H1 (cell line): ENCODE results near the gene SLIT3. TPM values are rescaled to one million over a fixed set of nuclear protein-coding genes. Genes with fewer than 3 reads are reported as not detected.

Experiments used
- CTCF ChIA-PET: fragments of 300-600 bp; sonication (Branson Sonifier 250); formaldehyde crosslinking; loops from one replicate; lab custom pipeline; 2021; ENCODE audit not compliant: partially characterized antibody; lab: Charles Lee
- POLR2A ChIA-PET: fragments of 300-600 bp; sonication (Branson Sonifier 250); formaldehyde crosslinking; loops from one replicate; lab custom pipeline; 2021; ENCODE audit warnings: inconsistent platforms; ENCODE audit not compliant: partially characterized antibody; lab: Charles Lee
- DNase-seq, 2 experiments: peaks; one replicate each; pipeline versions ENCODE4 v3.0.0 to v3.0.0-alpha.2; 2010 to 2022; ENCODE audit warnings: low spot score in 2 of 2, low read depth in 1 of 2, mixed read lengths in 1 of 2
- FAIRE-seq: peaks from 2 replicates; lab custom pipeline; 2011; peaks lifted over from hg19 to GRCh38; lab: Jason Lieb, UNC
- H2AFZ ChIP-seq: 2 replicates; pipeline ENCODE4 v1.8.1; 2012; ENCODE audit warnings: low read length, inconsistent platforms
- H2AK5ac ChIP-seq: 2 replicates; pipeline ENCODE4 v1.6.1; 2013; ENCODE audit warnings: low read depth, low read length
- H2BK120ac ChIP-seq: replicated peaks from 2 replicates; pipeline ENCODE3; 2013; ENCODE audit warnings: low read depth, low read length, inconsistent platforms
- H2BK12ac ChIP-seq: 2 replicates; pipeline ENCODE4 v1.6.1; 2013; ENCODE audit warnings: low read depth, low read length
- H2BK15ac ChIP-seq: 2 replicates; pipeline ENCODE4 v1.6.1; 2013; ENCODE audit warnings: low read length
- H2BK20ac ChIP-seq: 2 replicates; pipeline ENCODE4 v1.6.1; 2013; ENCODE audit warnings: low read length
- H2BK5ac ChIP-seq: 2 replicates; pipeline ENCODE4 v1.6.1; 2013; ENCODE audit warnings: low read depth, low read length
- H3K14ac ChIP-seq: 2 replicates; pipeline ENCODE4 v1.6.1; 2013; ENCODE audit warnings: inconsistent platforms; ENCODE audit not compliant: insufficient read length
- H3K18ac ChIP-seq: 2 replicates; pipeline ENCODE4 v1.6.1; 2013; ENCODE audit warnings: low read length; ENCODE audit errors: extremely low read depth
- H3K23ac ChIP-seq: 2 replicates; pipeline ENCODE4 v1.6.1; 2013; ENCODE audit warnings: inconsistent platforms; ENCODE audit not compliant: insufficient read length
- H3K23me2 ChIP-seq: 2 replicates; pipeline ENCODE4 v1.6.1; 2013; ENCODE audit warnings: low read depth, low read length
- H3K27ac ChIP-seq: 2 replicates; pipeline ENCODE4 v1.6.1; 2011; ENCODE audit warnings: low read depth, low read length, inconsistent platforms
- H3K27me3 ChIP-seq, 4 experiments: replicated peaks in 1 of 4; 1 replicate in 1 of 4; 2 replicates in 3 of 4; pipeline versions ENCODE4 v1.6.1 to v1.8.1; 2011 to 2013; ENCODE audit warnings: low read length in 3 of 4, mild to moderate bottlenecking in 3 of 4, inconsistent platforms in 2 of 4, mixed read lengths in 2 of 4, moderate library complexity in 1 of 4; ENCODE audit not compliant: control insufficient read depth in 3 of 4, insufficient read depth in 3 of 4; ENCODE audit errors: extremely low read depth in 1 of 4
- H3K36me3 ChIP-seq, 4 experiments: 2 replicates each; pipeline versions ENCODE4 v1.6.1 to v1.8.1; 2011 to 2013; ENCODE audit warnings: mild to moderate bottlenecking in 4 of 4, low read length in 3 of 4, moderate library complexity in 2 of 4, control low read depth in 1 of 4, inconsistent platforms in 1 of 4; ENCODE audit not compliant: insufficient read depth in 4 of 4, control insufficient read depth in 2 of 4
- H3K4ac ChIP-seq: replicated peaks from 2 replicates; pipeline ENCODE3; 2013; ENCODE audit warnings: low read length, low read depth, mixed read lengths, inconsistent platforms; ENCODE audit not compliant: insufficient read length
- H3K4me1 ChIP-seq, 4 experiments: replicated peaks in 1 of 4; 1 replicate in 1 of 4; 2 replicates in 3 of 4; pipeline versions ENCODE4 v1.6.1 to v1.8.1; 2011 to 2013; ENCODE audit warnings: low read length in 3 of 4, inconsistent platforms in 2 of 4, mixed read lengths in 1 of 4; ENCODE audit not compliant: insufficient read depth in 4 of 4, control insufficient read depth in 3 of 4
- H3K4me2 ChIP-seq, 2 experiments: 2 replicates each; pipeline versions ENCODE4 v1.6.1 to v1.8.1; 2011 to 2013; ENCODE audit warnings: low read depth in 2 of 2, low read length in 2 of 2, control low read depth in 1 of 2, inconsistent platforms in 1 of 2, mild to moderate bottlenecking in 1 of 2; ENCODE audit not compliant: insufficient read depth in 1 of 2
- H3K4me3 ChIP-seq, 4 experiments: fragments of 200-600, 300-600 bp in 1 of 4; sonication (generic), shearing (Covaris generic), sonication (Bioruptor Twin) in 1 of 4; 2 replicates each; pipeline versions ENCODE4 v1.5.1 to v1.8.1; 2011 to 2016; ENCODE audit warnings: low read length in 4 of 4, low read depth in 3 of 4, control low read depth in 2 of 4, inconsistent platforms in 2 of 4, mild to moderate bottlenecking in 2 of 4, mixed read lengths in 1 of 4, moderate library complexity in 1 of 4; ENCODE audit not compliant: insufficient read depth in 2 of 4; ENCODE audit errors: extremely low read depth in 1 of 4
- H3K56ac ChIP-seq: replicated peaks from 2 replicates; pipeline ENCODE3; 2013; ENCODE audit warnings: low read depth, mild to moderate bottlenecking, mixed read lengths, low read length, inconsistent platforms; ENCODE audit not compliant: insufficient read length
- H3K79me1 ChIP-seq: 2 replicates; pipeline ENCODE4 v1.6.1; 2013; ENCODE audit warnings: low read depth, low read length, control low read depth
- H3K79me2 ChIP-seq, 2 experiments: 2 replicates each; pipeline versions ENCODE4 v1.6.1 to v1.8.1; 2012 to 2013; ENCODE audit warnings: low read length in 2 of 2, mild to moderate bottlenecking in 2 of 2, inconsistent platforms in 1 of 2; ENCODE audit not compliant: insufficient read depth in 2 of 2, control insufficient read depth in 1 of 2
- H3K9ac ChIP-seq, 4 experiments: replicated peaks in 1 of 4; 1 replicate in 1 of 4; 2 replicates in 3 of 4; pipeline versions ENCODE4 v1.6.1 to v1.8.1; 2011 to 2013; ENCODE audit warnings: low read depth in 3 of 4, low read length in 3 of 4, control low read depth in 2 of 4, mild to moderate bottlenecking in 2 of 4, moderate library complexity in 2 of 4, inconsistent platforms in 1 of 4; ENCODE audit errors: extremely low read depth in 1 of 4
- H3K9me3 ChIP-seq, 2 experiments: 2 replicates each; pipeline versions ENCODE4 v1.6.1 to v1.8.1; 2012 to 2013; ENCODE audit warnings: mild to moderate bottlenecking in 2 of 2, moderate library complexity in 2 of 2, control low read depth in 1 of 2, inconsistent platforms in 1 of 2, low read depth in 1 of 2, low read length in 1 of 2, mixed read lengths in 1 of 2; ENCODE audit not compliant: insufficient read depth in 2 of 2
- H4K20me1 ChIP-seq, 2 experiments: replicated peaks in 1 of 2; 2 replicates each; pipeline versions ENCODE3 to v1.8.1; 2011 to 2013; ENCODE audit warnings: inconsistent platforms in 2 of 2, low read length in 2 of 2, mild to moderate bottlenecking in 1 of 2; ENCODE audit not compliant: insufficient read depth in 2 of 2, control insufficient read depth in 1 of 2
- H4K5ac ChIP-seq: 2 replicates; pipeline ENCODE4 v1.6.1; 2013; ENCODE audit warnings: low read length, low read depth, mixed read lengths, inconsistent platforms; ENCODE audit not compliant: insufficient read length
- H4K8ac ChIP-seq: 2 replicates; pipeline ENCODE4 v1.8.0; 2013; ENCODE audit warnings: mild to moderate bottlenecking, moderate library complexity, low read length, inconsistent platforms; ENCODE audit not compliant: insufficient read depth; ENCODE audit errors: extremely low read depth
- H4K91ac ChIP-seq: replicated peaks from 2 replicates; pipeline ENCODE3; 2013; ENCODE audit warnings: low read length, mixed read lengths, inconsistent platforms; ENCODE audit not compliant: insufficient read length
- GTF2F1 ChIP-seq: IDR thresholded peaks from 2 replicates; pipeline ENCODE4 v1.6.1; 2012; ENCODE audit warnings: low read depth, low read length, improper control_type of control experiment, borderline replicate concordance
- PHF8 ChIP-seq: fragments of 200-600 bp; sonication (generic); conservative IDR thresholded peaks from 2 replicates; pipeline ENCODE4 v1.7.1; 2012; ENCODE audit warnings: low read depth, mild to moderate bottlenecking, inconsistent platforms, low read length, moderate library complexity
- SUZ12 ChIP-seq: fragments of 200-600 bp; sonication (generic); IDR thresholded peaks from 2 replicates; pipeline ENCODE4 v1.6.1; 2012; ENCODE audit warnings: mild to moderate bottlenecking, inconsistent platforms, low read length, moderate library complexity, mixed read lengths
- TBP ChIP-seq: IDR thresholded peaks from 2 replicates; pipeline ENCODE4 v1.6.1; 2011; ENCODE audit warnings: low read depth, low read length, improper control_type of control experiment
- WGBS, 2 experiments: shearing (Covaris generic) in 1 of 2; methylation state at CpG; one replicate each; pipeline versions ENCODE4 v1.1.6 to v1.1.7; 2013 to 2015; ENCODE audit warnings: low lambda C conversion rate in 2 of 2, mixed read lengths in 2 of 2, inconsistent platforms in 1 of 2, low coverage in 1 of 2, missing lambda C conversion rate in 1 of 2; ENCODE audit not compliant: insufficient replicate concordance in 2 of 2, insufficient coverage in 1 of 2, insufficient read length in 1 of 2; ENCODE audit errors: extremely low coverage in 1 of 2, missing lambda C conversion rate in 1 of 2; 5-methylcytosine and 5-hydroxymethylcytosine counted together
- polyA plus RNA-seq, 7 experiments: library from polyadenylated mRNA; depleted of rRNA in 3 of 7; stranded (reverse) in 5 of 7; unstranded in 2 of 7; fragments of >200 nt in 5 of 7; fragments of 200-250 nt in 2 of 7; gene quantifications; 1 replicate in 5 of 7; 2 replicates in 1 of 7; 4 replicates in 1 of 7; pipeline versions ENCODE4 v1.2.1 to v1.2.3, GENCODE V29; 2011 to 2013; ENCODE audit warnings: missing spikeins in 2 of 7, mixed read lengths in 2 of 7
- total RNA-seq: library from RNA; stranded (reverse); fragmentation: NEBNext Ultra II Directional; extraction: Animal tissue kit (Norgen Biotek cat#: 25700); gene quantifications from 2 replicates; pipeline ENCODE4 v1.2.1, GENCODE V29; 2021

Gene SLIT3
- total and polyA plus RNA-seq, 2 of the 8 experiments (the other 6 are each of a cell fraction or from before 2014, with no cell fraction given): 1.1 to 1.2 TPM

DNA sequence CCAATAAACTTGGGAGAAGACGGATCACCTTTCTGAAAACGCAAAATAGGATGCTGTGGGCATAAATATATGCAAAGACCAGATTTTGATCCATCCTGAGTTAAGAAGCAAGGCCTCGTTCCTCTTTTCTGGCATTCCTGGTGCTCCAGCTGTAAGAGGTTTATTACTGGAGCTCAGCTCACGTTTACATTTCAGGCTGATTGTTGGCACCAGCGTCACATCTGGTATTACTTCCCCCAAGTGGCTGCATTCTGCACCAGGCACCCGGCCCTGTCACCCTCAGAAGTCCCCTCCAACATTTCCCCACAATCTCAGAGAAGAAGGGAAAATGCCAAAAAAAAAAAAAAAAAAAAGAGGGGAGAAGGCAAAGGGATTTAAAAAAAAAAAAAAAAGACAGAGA is 348.7 kb downstream of the SLIT3 start:
- no peaks in the 10 kb centered on the region for H3K79me2 ChIP-seq
- no peak for DNase-seq
- no peak overlapping the region for H2BK20ac ChIP-seq
- no peak overlapping the region for H4K91ac ChIP-seq
- no peak overlapping the region for H2BK15ac ChIP-seq
- no peak overlapping the region for H4K5ac ChIP-seq
- H2BK5ac ChIP-seq: no peak overlapping the region
- CTCF ChIA-PET: interaction anchor here (1.0 kb wide), 1 partner anchor 153 kb away, joined by 3 read pairs; no protein-coding TSS in a partner anchor
- H3K4me2 ChIP-seq: no peak overlapping the region
- H4K20me1 ChIP-seq: no peaks in the 10 kb centered on the region
- no peak for TF ChIP-seq TBP
- no peak for TF ChIP-seq PHF8
- no peak for TF ChIP-seq GTF2F1
- TF ChIP-seq SUZ12: no peak
- TF ChIP-seq, all 59 proteins: peak for 0
- Histone ChIP-seq H2AFZ (no peak overlapping the region), H3K18ac (no peak overlapping the region), H2AK5ac (no peak overlapping the region), H3K23ac (no peak overlapping the region), H3K56ac (no peak overlapping the region), H3K9me3 (no peaks in the 10 kb centered on the region), H3K36me3 (no peaks in the 10 kb centered on the region), H3K27ac (no peak overlapping the region), H3K4me1 (no peaks in the 10 kb centered on the region), H3K79me1 (no peaks in the 10 kb centered on the region), H3K9ac (no peak overlapping the region), H3K4me3 (no peak overlapping the region), H3K4ac (no peak overlapping the region), H3K27me3 (no peaks in the 10 kb centered on the region), H2BK120ac (no peak overlapping the region), H3K23me2 (no peaks in the 10 kb centered on the region), H2BK12ac (no peak overlapping the region), H4K8ac (no peak overlapping the region), H3K14ac (no peak overlapping the region)
- 91% methylated on average over 6 of the region's 6 CpGs; no CpG with 5 or more reads in 1 of the 2 experiments for WGBS, 2 experiments
- POLR2A ChIA-PET: no interaction called here
- no peak for FAIRE-seq
